Measurements from ENCODE around the gene HIPK2.

HIPK2 gene

DNA sequence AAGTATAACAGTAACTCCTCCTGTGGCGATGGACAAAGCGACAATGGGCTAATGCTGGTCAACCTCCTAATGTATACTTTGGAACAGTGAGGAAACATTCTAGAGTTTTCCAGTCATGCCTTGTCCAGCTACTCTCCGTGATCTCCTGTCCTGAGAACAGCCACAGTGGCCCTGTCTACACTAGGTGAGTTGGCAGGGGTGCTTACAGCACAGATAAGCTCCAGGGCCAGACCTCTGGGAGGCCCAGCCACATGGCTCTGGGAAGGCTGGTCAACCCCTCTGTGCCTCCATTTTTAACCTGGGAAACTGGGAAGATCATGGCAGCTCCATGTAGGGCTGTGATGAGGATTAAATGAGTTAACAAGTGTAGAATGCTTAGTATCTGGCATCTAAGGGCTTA lies 197.4 kb downstream of the HIPK2 start:
- DNase-seq: no peak

DNA sequence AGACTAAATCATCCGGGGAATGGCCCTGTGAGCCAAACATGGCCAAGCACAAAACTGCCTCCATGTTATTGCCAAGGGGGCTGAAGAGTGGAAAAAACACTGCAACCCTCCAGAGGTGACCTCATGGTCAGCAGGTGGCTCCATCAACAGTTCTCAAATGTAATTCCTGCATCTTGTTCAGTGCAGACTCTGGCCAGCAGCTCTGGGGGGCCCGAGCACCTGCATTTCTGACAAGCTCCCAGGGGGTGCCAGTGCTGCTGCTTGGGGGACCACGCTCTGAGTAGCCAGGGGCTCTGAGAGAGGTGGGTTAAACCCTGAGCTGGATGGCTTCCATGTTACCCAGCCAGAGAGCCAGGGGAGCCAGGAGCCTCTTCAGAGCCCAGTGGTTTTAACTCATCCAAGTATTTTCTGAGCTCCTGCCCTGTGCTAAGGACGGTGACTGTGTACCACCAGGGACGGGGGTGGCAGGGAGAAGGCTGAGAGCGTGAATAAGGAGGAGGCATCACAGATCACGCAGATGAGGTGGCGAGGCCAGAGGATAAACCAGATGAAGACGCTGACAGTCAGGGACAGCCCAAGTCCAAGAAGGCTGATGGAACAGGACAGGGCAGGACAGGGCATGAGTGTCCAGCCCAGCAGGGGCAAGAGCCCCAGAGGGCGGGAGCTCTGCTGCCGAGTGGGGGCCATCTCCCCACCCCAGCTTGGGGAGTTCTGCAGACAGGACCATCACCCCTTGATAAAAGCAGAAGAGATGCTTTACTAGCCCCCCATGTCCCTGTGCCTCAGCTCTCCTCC lies 201.4 kb downstream of the HIPK2 start:
- no peak for DNase-seq

DNA sequence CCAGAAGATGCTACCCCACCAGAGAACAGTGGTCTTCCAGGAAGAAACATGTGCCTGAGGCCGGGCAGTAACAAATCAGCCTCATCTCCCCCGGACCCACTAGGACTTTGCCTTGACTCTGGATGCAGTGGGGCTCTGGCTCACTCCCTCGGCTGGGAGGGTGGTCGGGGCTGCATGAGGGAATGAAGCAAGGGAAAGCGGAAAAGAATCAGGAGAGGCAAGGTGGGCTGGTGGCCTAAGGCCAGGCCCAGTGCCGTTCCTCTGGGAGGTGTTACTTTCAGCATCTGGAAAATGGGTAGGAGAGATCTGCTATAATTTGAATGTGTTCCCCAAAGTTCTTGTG lies 202.5 kb downstream of the HIPK2 start:
- DNase-seq: no peak

DNA sequence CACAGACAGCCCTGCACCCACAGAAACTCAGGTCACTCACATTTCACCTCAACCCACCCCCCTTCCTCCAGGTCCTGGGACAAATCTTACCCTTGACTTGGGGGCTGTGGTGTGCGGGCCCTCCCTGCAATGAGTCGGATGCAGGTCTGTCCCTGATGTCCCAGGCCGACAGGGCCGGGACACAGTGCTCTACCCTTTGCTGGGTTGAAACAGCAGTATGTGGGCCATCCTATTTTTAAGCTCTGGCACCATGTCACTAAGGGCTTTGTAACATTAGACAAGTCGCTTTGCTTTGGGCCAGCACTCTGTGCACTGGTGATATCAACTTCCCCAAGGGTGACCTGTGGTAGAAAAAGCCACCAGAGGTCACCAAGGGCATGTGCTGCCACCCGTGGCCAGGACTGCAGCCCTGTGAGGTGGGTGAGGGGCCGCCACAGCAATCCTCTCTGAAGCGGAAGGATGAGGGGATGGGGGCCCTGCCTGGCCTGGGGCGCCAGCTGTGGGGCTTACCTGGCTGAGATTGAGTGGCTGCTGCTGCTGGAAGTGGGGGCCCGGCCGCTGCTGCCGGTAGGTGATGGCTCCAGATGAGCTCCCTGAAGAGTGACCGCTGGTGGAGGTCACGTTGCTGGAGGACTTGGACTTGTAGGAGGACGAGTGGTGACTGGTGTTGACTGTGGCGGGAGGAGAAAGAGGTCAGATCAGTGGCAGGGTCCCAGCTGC lies 203.0 kb downstream of the HIPK2 start:
- DNase-seq: no peak

DNA sequence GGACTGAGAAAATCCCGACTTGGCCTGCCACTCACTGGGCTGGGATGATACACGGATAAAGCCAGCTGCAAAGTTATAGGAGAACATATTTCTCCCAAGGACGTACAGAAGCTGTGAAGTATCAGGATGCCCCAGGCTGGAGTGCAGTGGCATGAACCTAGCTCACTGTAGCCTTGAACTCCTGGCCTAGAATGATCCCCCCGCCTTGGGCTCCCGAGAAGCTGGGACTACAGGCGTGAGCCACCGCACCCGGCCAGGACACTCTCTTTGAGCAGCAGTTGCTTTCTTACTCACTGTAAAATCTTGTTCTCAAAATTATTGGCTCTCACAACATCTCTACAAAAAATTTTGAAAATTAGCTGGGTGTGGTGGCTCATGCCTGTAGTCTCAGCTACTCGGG lies 203.9 kb downstream of the HIPK2 start:
- no peak for DNase-seq

DNA sequence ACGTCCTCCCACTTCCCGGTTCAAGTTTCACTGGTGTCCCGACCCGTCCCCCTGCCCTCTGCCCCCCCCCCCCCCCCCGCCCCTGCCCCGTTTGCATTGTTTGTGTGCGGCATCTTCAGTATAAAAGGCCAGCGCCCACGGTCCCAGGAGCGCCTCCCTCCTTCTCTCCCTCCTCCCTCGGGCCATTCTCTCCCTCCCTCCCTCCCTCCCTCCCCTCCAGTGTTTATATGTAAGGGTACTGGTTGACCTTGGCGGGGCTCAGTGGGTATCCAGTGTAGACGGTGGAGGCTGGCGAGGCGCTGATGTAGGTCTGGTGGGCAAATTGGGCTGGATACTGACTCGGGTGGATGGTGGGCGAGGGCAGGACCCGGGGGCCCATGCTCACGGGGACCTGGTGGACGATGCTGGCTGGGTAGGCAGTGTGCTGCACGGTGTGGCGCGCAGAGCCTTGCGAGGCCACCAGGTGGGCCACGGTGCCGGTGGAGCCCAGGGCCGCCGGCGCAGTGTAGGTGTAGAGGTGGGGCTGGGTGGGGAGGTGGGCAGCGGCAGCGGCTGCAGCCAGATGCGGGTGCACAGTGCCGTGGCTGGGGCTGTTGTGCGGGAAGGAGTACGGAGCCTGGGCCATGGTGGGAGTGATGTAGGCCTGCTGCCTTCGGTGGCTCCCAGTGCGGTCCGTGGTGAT lies 205.0 kb downstream of the HIPK2 start:
- peak; percentile 5 for DNase-seq

DNA sequence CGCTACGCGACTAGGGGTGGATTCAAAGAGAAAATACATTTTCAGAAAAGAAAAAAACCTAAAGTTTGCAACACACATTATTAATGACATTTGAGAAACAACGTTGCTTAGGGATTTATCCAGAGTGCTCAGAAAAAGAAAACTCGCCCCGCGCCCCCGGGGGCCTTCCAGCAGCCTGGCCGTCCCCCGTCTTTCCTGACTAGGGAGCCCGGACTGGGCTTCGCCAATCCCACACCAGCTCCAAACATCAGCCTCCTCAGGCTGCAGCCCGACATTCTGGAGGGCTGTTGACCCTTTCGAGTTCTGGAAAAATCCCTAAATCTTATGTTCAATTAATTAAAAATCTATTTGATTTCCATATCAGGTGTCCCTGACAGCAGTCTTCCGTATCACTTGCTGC lies 205.7 kb downstream of the HIPK2 start:
- DNase-seq: peak; percentile 3

DNA sequence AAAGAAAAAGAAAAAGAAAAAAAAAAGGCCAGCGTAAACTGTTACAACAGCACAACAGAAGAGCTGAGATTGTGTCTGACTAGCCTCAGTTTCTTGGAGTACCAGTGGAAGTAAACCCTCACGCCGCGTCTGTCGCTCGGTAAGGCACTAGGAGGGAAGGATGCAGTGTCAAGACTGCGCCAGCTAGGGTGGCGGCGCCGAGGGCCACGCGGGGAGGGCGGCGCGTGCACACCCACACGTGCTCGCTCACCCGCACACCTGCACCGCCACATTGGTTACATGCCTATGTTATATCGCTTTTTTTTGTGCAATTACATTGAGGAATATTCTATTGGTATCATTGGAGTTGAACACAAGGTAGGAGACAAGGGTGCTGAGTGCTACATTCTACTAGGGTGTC lies 206.1 kb downstream of the HIPK2 start:
- no peak for DNase-seq

DNA sequence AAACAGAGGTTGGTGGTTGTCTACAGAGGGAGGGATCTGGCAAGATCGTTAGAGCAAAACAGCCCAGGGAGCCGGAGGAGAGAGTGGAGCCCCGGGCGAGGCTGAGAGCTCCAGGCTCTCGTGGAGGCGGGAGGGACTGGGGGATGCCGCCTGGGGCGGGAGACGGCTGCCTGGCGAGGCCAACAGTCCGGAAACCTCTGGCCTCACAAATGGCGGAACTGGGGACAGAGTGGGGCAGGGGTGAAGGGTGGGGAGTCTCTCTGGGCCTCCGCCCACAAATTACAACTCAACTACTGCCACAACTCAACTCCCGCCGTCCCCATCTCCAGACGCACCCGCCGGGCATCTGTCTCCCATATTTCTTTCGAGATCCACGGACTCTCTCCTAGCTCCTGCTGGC lies 206.6 kb downstream of the HIPK2 start:
- DNase-seq: peak; percentile 5

DNA sequence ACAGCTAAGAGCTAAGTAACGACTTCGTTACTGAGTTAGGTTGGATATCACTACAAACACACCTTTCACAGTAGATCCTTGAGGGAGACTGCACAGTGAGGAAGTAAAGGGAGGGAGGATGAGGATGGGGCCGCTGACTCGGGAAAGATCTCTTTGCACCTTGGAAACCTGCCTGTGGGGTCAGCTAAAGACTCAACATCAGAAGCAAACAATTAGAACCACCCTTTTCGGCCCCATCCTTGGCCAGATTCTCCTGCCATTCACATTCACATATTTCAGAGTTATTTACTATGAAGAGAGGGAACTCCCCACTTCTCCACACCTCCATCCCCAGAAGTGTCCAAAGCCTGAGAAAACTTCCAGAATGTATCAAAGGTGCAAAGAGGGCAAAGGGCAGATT lies 207.2 kb downstream of the HIPK2 start:
- DNase-seq: peak; percentile 4

DNA sequence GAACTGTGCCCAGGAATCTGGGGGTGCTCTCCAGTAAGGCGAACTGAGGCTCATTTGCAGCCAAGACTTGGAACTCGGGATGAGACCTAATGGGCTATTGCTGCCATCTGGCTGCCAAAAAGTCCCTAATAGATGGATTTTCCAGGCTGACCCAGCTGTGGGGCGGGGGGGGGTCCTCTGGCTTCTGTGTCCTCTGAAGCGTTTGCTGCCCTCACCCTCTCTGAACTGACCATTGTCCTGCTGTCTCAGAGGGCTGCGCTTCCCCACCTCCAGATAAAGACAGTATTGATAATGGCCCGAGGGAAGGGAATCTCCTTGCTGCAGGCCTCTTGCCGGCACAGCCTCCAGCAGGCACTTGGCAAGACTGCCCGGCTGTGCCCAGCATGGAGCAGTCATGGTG lies 207.7 kb downstream of the HIPK2 start:
- DNase-seq: peak; percentile 10

DNA sequence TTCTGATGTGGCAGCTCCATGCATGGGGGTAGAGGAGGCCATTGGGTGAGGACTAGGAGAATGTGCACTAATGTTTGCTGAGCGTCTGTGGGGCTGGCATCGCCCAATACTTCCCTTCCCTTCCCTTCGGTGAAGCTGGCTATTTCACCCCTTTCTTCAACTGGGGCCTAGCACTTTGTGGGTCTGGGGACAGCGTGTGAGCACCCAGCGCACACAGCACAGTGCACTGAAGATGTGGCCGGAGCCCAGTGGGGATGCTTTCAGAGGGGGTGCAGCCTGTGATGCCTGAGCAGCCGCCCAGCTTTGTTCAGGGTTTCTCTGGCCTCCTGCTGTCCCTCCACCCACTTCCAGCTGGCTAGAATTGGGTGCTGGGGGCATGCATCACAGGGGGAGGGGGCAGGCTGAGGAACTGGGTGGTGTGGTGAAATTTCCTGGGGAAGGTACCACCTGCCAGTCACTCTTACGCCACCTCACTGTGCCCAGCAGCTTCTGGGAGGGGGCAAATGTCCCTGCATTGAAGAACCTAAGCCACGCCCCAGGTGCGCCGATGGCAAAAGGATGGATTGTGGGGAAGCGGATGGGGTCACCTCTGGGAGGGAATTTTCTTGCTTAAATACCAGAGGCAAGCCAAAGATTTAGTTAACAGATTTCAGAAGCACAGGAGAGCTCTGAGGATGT lies 208.8 kb downstream of the HIPK2 start:
- peak; percentile 9 for DNase-seq

DNA sequence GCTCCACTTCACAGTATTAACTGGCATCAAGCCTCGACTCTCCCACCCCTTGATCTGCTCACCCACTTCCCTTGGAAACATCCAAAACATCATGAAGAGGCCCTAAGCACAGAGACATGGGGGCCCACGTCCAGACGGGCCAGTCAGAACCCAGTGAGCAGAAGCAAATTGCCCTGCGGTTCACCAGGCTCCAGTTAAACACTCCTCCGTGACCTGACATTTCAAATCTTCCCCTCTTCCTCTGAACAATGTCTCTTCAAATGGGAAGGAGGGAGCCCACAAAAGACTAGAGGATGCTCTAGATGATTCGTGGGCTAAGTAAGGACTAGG lies 209.5 kb downstream of the HIPK2 start:
- DNase-seq: no peak

DNA sequence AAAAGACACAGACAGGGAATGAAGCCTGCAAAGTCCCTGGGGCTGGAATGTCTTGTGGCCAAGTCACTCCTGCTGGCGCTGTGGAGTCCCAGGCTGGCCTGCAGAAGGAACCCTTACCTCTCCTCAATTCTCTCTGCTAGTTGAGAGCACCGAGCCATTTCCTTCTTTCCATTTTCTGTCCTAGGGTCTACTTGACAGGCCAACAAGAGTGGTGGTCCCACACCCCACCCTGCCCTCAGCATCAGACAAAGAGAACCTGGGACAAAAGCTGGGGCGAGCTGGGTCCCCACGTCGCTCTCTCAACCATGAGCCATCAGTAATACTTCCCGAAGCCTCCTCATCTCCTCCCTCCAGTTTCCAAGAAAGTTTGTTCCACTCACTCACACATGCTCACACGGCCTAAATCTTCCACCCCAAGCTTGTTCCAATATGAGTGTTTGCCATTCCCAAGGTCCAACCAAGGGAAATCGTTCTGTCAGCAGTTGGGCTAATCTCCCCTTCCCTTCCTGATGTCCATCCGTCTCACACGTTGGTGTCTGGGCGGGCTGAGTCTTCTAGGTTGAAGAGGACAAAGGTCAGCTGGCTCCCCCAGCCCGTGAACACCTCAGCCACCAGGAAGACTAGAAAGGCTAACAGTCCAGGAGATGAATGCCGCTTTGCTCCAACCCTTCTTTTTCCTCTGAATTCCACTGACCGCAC lies 210.0 kb downstream of the HIPK2 start:
- DNase-seq: peak; percentile 10

DNA sequence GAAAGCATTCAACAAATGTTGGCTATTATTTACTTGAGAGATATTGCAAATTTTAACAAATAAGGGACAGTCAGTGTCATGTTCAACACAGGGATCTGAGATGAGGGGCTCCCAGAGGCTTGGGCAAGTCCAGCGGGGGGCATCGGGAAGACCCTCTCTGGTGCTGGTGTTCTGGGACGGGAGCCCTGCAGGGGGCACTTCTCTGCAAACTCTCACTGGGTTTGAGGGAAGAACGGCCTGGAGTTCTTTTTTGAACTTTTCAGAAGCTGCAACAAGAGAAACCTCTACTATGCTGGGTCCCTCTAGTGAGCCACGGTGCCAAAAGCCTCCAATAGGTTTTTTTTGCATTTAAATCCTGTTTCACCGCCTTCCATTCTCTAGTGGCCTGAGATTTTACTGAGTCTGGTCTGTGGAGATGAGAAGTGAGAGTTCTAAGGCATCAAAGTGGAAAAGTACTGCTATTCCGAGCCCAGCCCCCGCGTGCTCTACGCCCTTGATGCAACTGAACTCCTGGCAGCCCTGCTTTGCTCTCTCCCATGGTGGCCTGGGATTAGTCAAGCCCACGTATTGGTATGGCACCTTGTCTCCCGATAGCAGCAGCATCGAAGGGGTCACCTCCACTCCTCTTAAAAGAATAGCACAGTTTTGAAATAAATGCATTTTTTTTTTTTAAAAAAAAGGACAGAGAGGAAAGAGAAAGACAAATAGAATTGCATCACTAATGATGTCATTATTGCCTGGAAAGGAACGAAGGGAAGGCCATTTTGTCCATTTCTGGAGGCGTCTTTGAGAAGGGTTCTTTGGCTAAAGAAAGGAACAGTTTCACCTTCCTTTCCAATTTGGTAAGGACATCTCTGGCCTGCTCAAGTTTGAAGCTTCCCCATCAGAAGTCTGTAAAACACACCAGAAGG lies 210.8 kb downstream of the HIPK2 start:
- no peak for DNase-seq

DNA sequence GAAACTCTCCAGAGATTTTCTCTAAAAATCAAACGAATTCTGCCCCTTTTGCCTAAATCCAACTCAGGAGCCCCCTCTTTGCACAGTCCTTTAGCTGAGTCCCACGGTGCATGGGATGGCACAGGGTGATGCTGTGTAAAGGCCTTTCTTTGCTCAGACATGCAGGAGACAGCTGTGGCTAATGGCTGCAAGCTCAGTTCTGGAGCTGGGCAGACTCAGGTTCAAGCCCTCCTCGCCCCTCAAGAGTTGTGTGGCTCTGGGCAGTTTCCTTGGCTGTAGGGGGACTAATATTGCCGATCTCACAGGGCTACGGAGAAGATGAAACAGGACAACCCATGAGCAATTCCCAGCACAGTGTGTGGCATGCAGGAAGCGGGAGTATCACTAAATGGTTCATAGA lies 211.7 kb downstream of the HIPK2 start:
- DNase-seq: peak; percentile 16

DNA sequence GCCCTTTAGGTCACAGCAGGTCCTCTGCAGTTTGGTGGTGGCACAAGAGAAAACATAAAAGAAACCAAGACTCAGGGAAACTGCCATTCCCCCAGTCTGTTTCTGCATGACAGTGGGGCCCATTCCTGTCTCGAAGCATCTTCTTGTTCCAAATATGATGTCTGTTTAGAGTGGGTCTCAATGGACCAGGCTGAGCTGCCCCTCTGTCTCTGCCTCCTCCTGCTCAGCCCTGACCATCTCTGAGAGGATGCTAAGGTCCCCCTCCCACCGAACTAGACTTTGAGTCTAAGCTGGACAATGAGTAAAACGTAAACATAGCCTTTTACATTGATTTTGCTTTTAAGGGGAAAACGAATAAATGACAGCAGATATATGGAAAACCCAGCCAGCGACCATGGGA lies 213.9 kb downstream of the HIPK2 start:
- DNase-seq: no peak

DNA sequence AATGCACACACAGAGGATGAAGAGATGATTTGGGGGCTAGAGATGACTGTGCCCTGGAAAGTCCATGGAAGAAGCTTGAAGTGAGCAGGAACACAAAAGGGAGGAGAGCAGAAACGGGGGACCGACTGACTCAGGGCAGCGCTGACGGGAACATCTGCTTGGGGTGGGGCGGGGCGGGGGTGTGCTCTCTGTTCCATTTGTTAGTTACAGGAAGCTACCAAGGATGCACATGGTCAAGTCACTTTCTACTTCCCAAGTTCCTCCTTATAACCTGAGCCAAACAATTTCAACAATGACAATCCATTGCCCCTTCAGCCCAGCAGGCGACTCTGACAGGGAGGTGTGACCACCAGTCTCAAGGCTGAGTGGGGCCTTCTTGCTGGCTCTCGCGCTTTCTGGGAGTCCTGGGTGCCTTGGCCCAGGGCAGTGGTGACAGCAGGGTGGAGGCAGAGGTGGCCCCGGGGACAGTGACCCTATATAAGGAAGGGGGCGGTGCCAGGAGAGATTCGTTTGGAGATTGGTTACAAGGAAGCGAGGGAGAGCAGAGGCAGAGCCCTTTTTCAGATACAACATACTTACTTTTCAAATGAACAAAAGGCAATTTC lies 214.7 kb downstream of the HIPK2 start:
- no peak for DNase-seq

DNA sequence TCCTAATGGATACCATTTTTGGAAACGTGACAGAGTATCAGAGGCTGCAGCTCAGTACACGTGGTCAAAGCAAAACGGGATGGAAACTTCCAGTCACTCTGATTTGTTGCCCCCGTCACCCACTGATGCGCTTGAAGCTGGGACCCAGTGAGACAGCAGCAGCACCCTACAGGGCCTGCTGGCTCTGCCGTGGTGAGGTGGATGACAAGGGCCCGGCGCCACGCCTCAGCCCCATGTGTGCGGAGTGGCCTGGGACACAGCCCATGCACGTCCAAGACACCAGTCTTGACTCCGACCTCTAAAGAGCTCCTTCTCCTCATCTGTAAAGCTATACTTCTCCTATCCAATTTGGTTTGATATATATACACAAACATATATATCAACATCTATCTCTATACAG lies 215.3 kb downstream of the HIPK2 start:
- DNase-seq: no peak

DNA sequence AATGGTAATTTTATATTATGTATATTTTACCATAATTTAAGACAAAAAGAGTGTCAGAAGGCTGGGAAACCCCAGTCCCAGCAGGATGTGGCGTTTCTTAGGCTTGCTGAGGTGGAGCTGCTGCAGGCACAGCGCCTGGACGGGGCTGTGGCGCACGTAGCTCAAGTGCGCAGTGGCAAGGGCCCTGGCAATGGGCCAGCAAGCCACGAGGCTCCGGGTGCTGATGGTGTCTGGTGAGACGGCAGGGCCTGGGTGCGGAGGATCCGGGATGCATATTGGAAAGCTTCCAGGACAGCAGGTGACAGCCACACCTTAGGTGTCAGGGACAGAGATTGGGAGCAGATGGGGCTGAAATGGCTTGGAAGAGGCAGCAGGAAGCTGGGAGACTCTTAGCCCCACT lies 217.1 kb downstream of the HIPK2 start:
- DNase-seq: no peak

DNA sequence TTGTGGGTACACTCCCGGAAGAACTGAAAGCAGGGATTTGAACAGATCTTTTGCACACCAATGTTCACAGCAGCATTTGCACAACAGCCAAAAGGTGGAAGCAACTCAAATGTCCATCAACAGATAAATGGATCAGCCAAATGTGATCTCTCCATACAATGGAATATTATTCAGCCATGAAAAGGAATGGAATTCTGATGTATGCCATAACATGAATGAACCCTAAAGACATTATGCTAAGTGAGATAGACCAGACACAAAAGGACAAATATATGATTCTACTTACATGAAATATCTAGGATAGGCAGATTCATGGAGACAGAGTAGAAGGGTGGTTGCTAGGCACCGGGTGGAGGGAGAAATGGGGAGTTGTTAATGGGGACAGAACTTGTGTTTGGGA lies 217.6 kb downstream of the HIPK2 start:
- DNase-seq: no peak
